ENCODE measurements around the gene CNTNAP5.
A peak's percentile ranks its signal among the peaks of the same experiment; 100 is the strongest.

The CNTNAP5 gene

GRCh38 chr2:124708661-124709060, 683.6 kb downstream of the CNTNAP5 start:
- no peak for DNase-seq

GRCh38 chr2:124713969-124714368, 688.9 kb downstream of the CNTNAP5 start:
- DNase-seq: no peak

- no peak for DNase-seq
These were observed 700.1 kb downstream of the CNTNAP5 start for GRCh38 chr2:124725187-124725586.

- no peak for DNase-seq
These were observed 715.5 kb downstream of the CNTNAP5 start for GRCh38 chr2:124740636-124741035.

- no peak for DNase-seq
These were observed 728.8 kb downstream of the CNTNAP5 start for GRCh38 chr2:124753842-124754241.

- DNase-seq: no peak
These were observed 730.3 kb downstream of the CNTNAP5 start for GRCh38 chr2:124755386-124755785.

- DNase-seq: no peak
These were observed 731.0 kb downstream of the CNTNAP5 start for GRCh38 chr2:124756048-124756447.

- DNase-seq: no peak
These were observed 737.3 kb downstream of the CNTNAP5 start for GRCh38 chr2:124762388-124762787.

GRCh38 chr2:124763611-124764010, 738.5 kb downstream of the CNTNAP5 start:
- DNase-seq: no peak

- no peak for DNase-seq
These were observed 749.7 kb downstream of the CNTNAP5 start for GRCh38 chr2:124774781-124775180.

GRCh38 chr2:124776332-124776731, 751.2 kb downstream of the CNTNAP5 start:
- DNase-seq: no peak

GRCh38 chr2:124778076-124778475, 753.0 kb downstream of the CNTNAP5 start:
- DNase-seq: no peak

- DNase-seq: no peak
These were observed 771.6 kb downstream of the CNTNAP5 start for GRCh38 chr2:124796647-124797046.

- DNase-seq: no peak
These were observed 772.0 kb downstream of the CNTNAP5 start for GRCh38 chr2:124797049-124797448.

GRCh38 chr2:124798551-124798950, 773.5 kb downstream of the CNTNAP5 start:
- DNase-seq: no peak

- DNase-seq: no peak
These were observed 779.2 kb downstream of the CNTNAP5 start for GRCh38 chr2:124804014-124804940.

GRCh38 chr2:124805060-124805459, 780.0 kb downstream of the CNTNAP5 start:
- DNase-seq: no peak

- DNase-seq: peak; percentile 54
These were observed 785.0 kb downstream of the CNTNAP5 start for GRCh38 chr2:124810132-124810531.

- DNase-seq: no peak
These were observed 790.1 kb downstream of the CNTNAP5 start for GRCh38 chr2:124814968-124815745.

- DNase-seq: no peak
These were observed 790.9 kb downstream of the CNTNAP5 start for GRCh38 chr2:124816007-124816406.

- no peak for DNase-seq
These were observed 797.4 kb downstream of the CNTNAP5 start for GRCh38 chr2:124822516-124822915.

- no peak for DNase-seq
These were observed 799.4 kb downstream of the CNTNAP5 start for GRCh38 chr2:124824441-124824840.

GRCh38 chr2:124832521-124832920, 807.4 kb downstream of the CNTNAP5 start:
- DNase-seq: no peak

GRCh38 chr2:124834331-124834730, 809.2 kb downstream of the CNTNAP5 start:
- DNase-seq: no peak

Measured in DMS153 (cell line).